Uterus (tissue), 2 donors: ENCODE results near the gene ACBD6.

ENCODE experiments used
- POLR2A ChIP-seq, 2 donors: fragments of 450-650 bp; IDR thresholded peaks; one replicate each; pipeline ENCODE4 v1.6.1; 2016; ENCODE audit warnings: antibody characterized with exemption in 2 of 2, mild to moderate bottlenecking in 1 of 2, moderate library complexity in 1 of 2
- TF ChIP-seq, protein P1 (sequence below), 4 experiments: fragments of 200-600 bp in 2 of 4; fragments of 450-650 bp in 2 of 4; sonication (generic) in 2 of 4; IDR thresholded peaks; one replicate each; pipeline ENCODE4 v1.5.1; 2016 to 2019; ENCODE audit warnings: antibody characterized with exemption in 4 of 4, mild to moderate bottlenecking in 2 of 4, moderate library complexity in 1 of 4

DNA sequence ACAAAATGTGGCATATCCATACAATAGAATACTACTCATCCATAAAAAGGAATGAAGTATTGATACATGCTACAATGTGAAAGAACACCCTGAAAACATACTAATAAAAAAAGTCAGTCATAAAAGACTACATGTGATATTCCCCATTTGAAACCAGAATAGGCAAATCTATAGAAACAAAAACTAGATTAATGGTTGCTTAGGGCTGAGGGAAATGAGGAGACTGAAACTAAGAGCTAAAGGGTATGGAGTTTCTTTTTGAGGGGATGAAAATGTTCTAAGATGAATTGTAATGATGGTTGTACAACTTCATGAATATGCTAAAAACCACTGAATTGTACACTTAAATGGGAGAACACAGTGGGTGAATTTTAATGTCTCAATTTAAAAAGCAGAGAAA is 50.9 kb downstream of the ACBD6 start:
- TF ChIP-seq, protein P1, sequence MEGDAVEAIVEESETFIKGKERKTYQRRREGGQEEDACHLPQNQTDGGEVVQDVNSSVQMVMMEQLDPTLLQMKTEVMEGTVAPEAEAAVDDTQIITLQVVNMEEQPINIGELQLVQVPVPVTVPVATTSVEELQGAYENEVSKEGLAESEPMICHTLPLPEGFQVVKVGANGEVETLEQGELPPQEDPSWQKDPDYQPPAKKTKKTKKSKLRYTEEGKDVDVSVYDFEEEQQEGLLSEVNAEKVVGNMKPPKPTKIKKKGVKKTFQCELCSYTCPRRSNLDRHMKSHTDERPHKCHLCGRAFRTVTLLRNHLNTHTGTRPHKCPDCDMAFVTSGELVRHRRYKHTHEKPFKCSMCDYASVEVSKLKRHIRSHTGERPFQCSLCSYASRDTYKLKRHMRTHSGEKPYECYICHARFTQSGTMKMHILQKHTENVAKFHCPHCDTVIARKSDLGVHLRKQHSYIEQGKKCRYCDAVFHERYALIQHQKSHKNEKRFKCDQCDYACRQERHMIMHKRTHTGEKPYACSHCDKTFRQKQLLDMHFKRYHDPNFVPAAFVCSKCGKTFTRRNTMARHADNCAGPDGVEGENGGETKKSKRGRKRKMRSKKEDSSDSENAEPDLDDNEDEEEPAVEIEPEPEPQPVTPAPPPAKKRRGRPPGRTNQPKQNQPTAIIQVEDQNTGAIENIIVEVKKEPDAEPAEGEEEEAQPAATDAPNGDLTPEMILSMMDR (IDR thresholded peaks at IDR 0.05), result no peak
- no peak for TF ChIP-seq POLR2A (IDR thresholded peaks at IDR 0.05)
